K562 (cell line): ENCODE measurements around the gene CD8A. TPM values are rescaled to one million over a fixed set of nuclear protein-coding genes. Genes with fewer than 3 reads are reported as not detected.

Experiments
- ATAC-seq: fragments of 200-7000 bp; cut with Tn5 transposase; 3 replicates; pipeline ENCODE4 v1.9.1; 2020; ENCODE audit warnings: moderate library complexity
- BruUV-seq: library from RNA; stranded (reverse); fragments of 400-500 nt; replicated peaks from 2 replicates; lab custom pipeline; 2021; lab: Mats Ljungman, UMichigan
- CTCF ChIA-PET: fragments of 300-600 bp; formaldehyde crosslinking; extraction: SDS; loops from one replicate; lab custom pipeline; 2021; ENCODE audit warnings: low intra/inter-chr PET ratio; lab: Yijun Ruan, JAX
- POLR2A ChIA-PET: fragments of 300-600, 350-650 bp; sonication (Branson Sonifier 250); formaldehyde crosslinking; extraction: SDS; loops from one replicate; lab custom pipeline; 2021; ENCODE audit warnings: antibody characterized with exemption, inconsistent platforms; lab: Yijun Ruan, JAX
- DNase-seq, 4 experiments: peaks; one replicate each; pipeline versions ENCODE4 v3.0.0 to v3.0.0-alpha.2; 2011 to 2018; ENCODE audit warnings: low spot score in 3 of 4, mixed read lengths in 3 of 4; ENCODE audit errors: extremely low read depth in 1 of 4
- FAIRE-seq: peaks from 2 replicates; lab custom pipeline; 2011; peaks lifted over from hg19 to GRCh38; lab: Jason Lieb, UNC
- H2AFZ ChIP-seq: 2 replicates; pipeline ENCODE4 v1.6.0; 2011; ENCODE audit warnings: low read depth, low read length, control low read depth, inconsistent platforms
- H3K27ac ChIP-seq: fragments of 200-600 bp; 3 replicates; pipeline ENCODE4 v1.8.0; 2011; ENCODE audit warnings: low read depth, mild to moderate bottlenecking, control low read depth, inconsistent platforms, low read length, moderate library complexity, mixed read lengths; ENCODE audit errors: extremely low read depth
- H3K27me3 ChIP-seq, 2 experiments: fragments of 300-600 bp in 1 of 2; 2 replicates in 1 of 2; 3 replicates in 1 of 2; pipeline versions ENCODE4 v1.6.0 to v1.8.0; 2011; ENCODE audit warnings: inconsistent platforms in 2 of 2, low read length in 2 of 2, mild to moderate bottlenecking in 1 of 2, mixed read lengths in 1 of 2, moderate library complexity in 1 of 2; ENCODE audit not compliant: control insufficient read depth in 2 of 2, insufficient read depth in 2 of 2
- H3K36me3 ChIP-seq: fragments of 300-600 bp; 3 replicates; pipeline ENCODE4 v1.8.0; 2011; ENCODE audit warnings: mild to moderate bottlenecking, low read length, inconsistent platforms; ENCODE audit not compliant: control insufficient read depth, insufficient read depth
- H3K4me1 ChIP-seq, 2 experiments: fragments of 200-600 bp in 1 of 2; replicated peaks in 1 of 2; 2 replicates in 1 of 2; 3 replicates in 1 of 2; pipeline versions ENCODE4 v1.5.1 to v1.8.0; 2011; ENCODE audit warnings: inconsistent platforms in 2 of 2, low read length in 2 of 2, mild to moderate bottlenecking in 1 of 2, mixed read lengths in 1 of 2, moderate library complexity in 1 of 2; ENCODE audit not compliant: control insufficient read depth in 2 of 2, insufficient read depth in 2 of 2
- H3K4me2 ChIP-seq: 2 replicates; pipeline ENCODE4 v1.6.1; 2011; ENCODE audit warnings: low read length, control low read depth, inconsistent platforms, mixed read lengths; ENCODE audit not compliant: insufficient read depth
- H3K4me3 ChIP-seq: fragments of 200-600 bp; sonication (generic), shearing (Covaris generic); 2 replicates; pipeline ENCODE4 v1.5.1; 2016; ENCODE audit warnings: control low read depth, inconsistent platforms
- H3K79me2 ChIP-seq: fragments of 200-600 bp; 3 replicates; pipeline ENCODE4 v1.8.0; 2011; ENCODE audit warnings: low read length, inconsistent platforms; ENCODE audit not compliant: control insufficient read depth, insufficient read depth
- H3K9ac ChIP-seq, 2 experiments: 2 replicates each; pipeline versions ENCODE4 v1.6.0 to v1.6.1; 2011; ENCODE audit warnings: low read depth in 2 of 2, low read length in 2 of 2, control low read depth in 1 of 2, inconsistent platforms in 1 of 2, mild to moderate bottlenecking in 1 of 2, mixed read lengths in 1 of 2; ENCODE audit not compliant: insufficient read depth in 1 of 2
- H3K9me1 ChIP-seq: one replicate; pipeline ENCODE4 v1.6.0; 2011; ENCODE audit warnings: inconsistent platforms, mild to moderate bottlenecking, low read length, moderate library complexity; ENCODE audit not compliant: control insufficient read depth, insufficient read depth
- H3K9me3 ChIP-seq: replicated peaks from 2 replicates; pipeline ENCODE4 v1.5.1; 2011; ENCODE audit warnings: low read depth, low read length, inconsistent platforms; ENCODE audit not compliant: control insufficient read depth, insufficient read depth
- H4K20me1 ChIP-seq: replicated peaks from 2 replicates; pipeline ENCODE4 v1.6.1; 2011; ENCODE audit warnings: low read length, inconsistent platforms, mixed read lengths; ENCODE audit not compliant: control insufficient read depth, insufficient read depth
- NR3C1 ChIP-seq: sonication (generic); formaldehyde crosslinking; IDR thresholded peaks from 2 replicates; pipeline ENCODE4 v1.8.1; 2022; ENCODE audit warnings: missing genetic modification reagents
- SRSF7 ChIP-seq: fragments of 200-400 bp; formaldehyde crosslinking; optimal IDR thresholded peaks from 2 replicates; pipeline ENCODE3; 2017; ENCODE audit warnings: mild to moderate bottlenecking, low read depth, low read length
- STAT5A ChIP-seq: IDR thresholded peaks from 2 replicates; pipeline ENCODE4 v1.6.1; 2012; ENCODE audit warnings: low read length, inconsistent platforms, borderline replicate concordance
- ZFP30 ChIP-seq: fragments of 250-450 bp; sonication (Bioruptor Pico); IDR thresholded peaks from 2 replicates; pipeline ENCODE4 v1.8.0; 2022; ENCODE audit warnings: moderate library complexity, mild to moderate bottlenecking, inconsistent platforms, borderline replicate concordance
- ZNF445 ChIP-seq: fragments of 250-450 bp; sonication (Bioruptor Pico); IDR thresholded peaks from 2 replicates; pipeline ENCODE4 v1.4.0; 2020; ENCODE audit warnings: low read depth, mild to moderate bottlenecking, moderate library complexity
- ZNF79 ChIP-seq: fragments of 250-450 bp; sonication (Bioruptor Pico); IDR thresholded peaks from 2 replicates; pipeline ENCODE4 v1.4.0; 2020; ENCODE audit warnings: low read depth, mild to moderate bottlenecking, moderate library complexity
- WGBS: fragments of 100-300 bp; shearing (Covaris generic); methylation state at CpG from one replicate; pipeline ENCODE4 v1.1.6; 2016; ENCODE audit warnings: low coverage, mixed read lengths; ENCODE audit not compliant: insufficient coverage; ENCODE audit errors: missing lambda C conversion rate; 5-methylcytosine and 5-hydroxymethylcytosine counted together
- in situ Hi-C: fragments of 300-500 bp; cut with MboI; formaldehyde crosslinking; loops from 4 replicates; pipeline ENCODE4 v1.15.0; 2018; ENCODE audit warnings: inconsistent platforms, mixed read lengths
- intact Hi-C: fragments of 100-400 bp; cut with micrococcal nuclease; formaldehyde crosslinking; loops from 2 replicates; pipeline ENCODE4 v1.14.2; 2022
- polyA plus RNA-seq, 8 experiments: library from polyadenylated mRNA; depleted of rRNA in 4 of 8; stranded (reverse) in 5 of 8; unstranded in 3 of 8; fragments of >200 nt; fragmentation: Nextera tagmentation in 2 of 8; fragmentation: Illumina TruSeq in 1 of 8; extraction: Ambion mirVana in 2 of 8; extraction: Trizol in 1 of 8; gene quantifications; 2 replicates each; pipeline versions ENCODE4 v1.2.1 to v1.2.3, GENCODE V29; 2011 to 2014; ENCODE audit warnings: inconsistent platforms in 1 of 8, missing spikeins in 1 of 8
- total RNA-seq, 7 experiments: library from RNA; depleted of rRNA in 6 of 7; stranded (reverse); fragments of >200 nt in 6 of 7; fragmentation: Illumina TruSeq in 2 of 7; extraction: Trizol in 2 of 7; gene quantifications; 2 replicates each; pipeline versions ENCODE4 v1.2.1 to v1.2.3, GENCODE V29; 2011 to 2021; ENCODE audit warnings: low replicate concordance in 1 of 7
- TF ChIP-seq, protein P1 (sequence below): IDR thresholded peaks from 2 replicates; pipeline ENCODE4 v1.6.1; 2011; ENCODE audit warnings: borderline replicate concordance, low read depth, mild to moderate bottlenecking, moderate library complexity, low read length; ENCODE audit not compliant: insufficient read depth, poor library complexity, severe bottlenecking

Gene CD8A
- total and polyA plus RNA-seq, 9 of the 15 experiments (the other 6 are each of a cell fraction or from before 2014, with no cell fraction given) = 0.07 TPM; not detected in 8

DNA sequence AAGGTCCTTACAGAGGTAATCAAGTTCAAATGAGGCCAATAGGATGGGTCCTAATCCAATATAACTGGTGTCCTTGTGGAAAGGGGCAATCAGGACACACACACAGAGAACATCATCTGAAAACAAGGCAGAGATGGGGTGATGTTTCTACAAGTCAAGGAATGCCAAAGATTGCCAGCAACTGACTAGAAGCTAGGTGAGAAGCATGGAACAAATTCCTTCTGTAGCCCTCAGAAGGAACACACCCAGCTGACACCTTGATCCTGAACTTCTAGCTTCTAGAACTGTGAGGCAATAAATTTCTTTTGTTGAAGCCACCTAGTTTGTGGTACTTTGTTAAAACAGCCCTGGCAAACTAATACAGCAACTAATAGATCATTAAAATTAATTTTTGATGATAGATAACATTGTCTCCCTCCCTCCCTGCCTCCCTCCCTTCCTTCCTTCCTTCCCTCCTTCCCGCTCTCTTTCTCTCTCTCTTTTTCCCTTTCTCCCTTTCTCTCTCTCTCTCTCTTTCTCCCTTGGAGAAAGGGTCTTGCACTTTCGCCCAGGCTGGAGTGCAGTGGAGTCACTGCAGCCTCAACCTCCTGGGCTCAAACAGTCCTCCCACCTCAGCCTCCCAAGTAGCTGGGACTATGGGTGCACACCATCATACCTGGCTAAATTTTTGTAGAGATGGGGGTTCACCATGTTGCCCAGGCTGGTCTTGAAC lies 10.3 kb upstream of the CD8A start:
- no peaks in the 10 kb centered on the region for H3K79me2 ChIP-seq
- no peak overlapping the region for H3K9ac ChIP-seq
- WGBS = 0% methylated on average over 2 of the region's 2 CpGs
- BruUV-seq = no TSS peak
- no peak for TF ChIP-seq STAT5A
- no peak for TF ChIP-seq ZFP30 (CRISPR knock-in tag)
- TF ChIP-seq, protein P1, sequence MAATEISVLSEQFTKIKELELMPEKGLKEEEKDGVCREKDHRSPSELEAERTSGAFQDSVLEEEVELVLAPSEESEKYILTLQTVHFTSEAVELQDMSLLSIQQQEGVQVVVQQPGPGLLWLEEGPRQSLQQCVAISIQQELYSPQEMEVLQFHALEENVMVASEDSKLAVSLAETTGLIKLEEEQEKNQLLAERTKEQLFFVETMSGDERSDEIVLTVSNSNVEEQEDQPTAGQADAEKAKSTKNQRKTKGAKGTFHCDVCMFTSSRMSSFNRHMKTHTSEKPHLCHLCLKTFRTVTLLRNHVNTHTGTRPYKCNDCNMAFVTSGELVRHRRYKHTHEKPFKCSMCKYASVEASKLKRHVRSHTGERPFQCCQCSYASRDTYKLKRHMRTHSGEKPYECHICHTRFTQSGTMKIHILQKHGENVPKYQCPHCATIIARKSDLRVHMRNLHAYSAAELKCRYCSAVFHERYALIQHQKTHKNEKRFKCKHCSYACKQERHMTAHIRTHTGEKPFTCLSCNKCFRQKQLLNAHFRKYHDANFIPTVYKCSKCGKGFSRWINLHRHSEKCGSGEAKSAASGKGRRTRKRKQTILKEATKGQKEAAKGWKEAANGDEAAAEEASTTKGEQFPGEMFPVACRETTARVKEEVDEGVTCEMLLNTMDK = no peak
- no peak for TF ChIP-seq ZNF445 (CRISPR knock-in tag)
- no peak for TF ChIP-seq ZNF79 (CRISPR knock-in tag)
- no peak for TF ChIP-seq SRSF7
- TF ChIP-seq NR3C1 = no peak
- H3K4me1 ChIP-seq = no peaks in the 10 kb centered on the region
- H3K4me2 ChIP-seq = no peak overlapping the region
- peaks cover 3 to 7% of the 10 kb centered on the region in 2 experiments; a peak in 2 of 5 replicates for H3K27me3 ChIP-seq
- no peaks in the 10 kb centered on the region for H3K36me3 ChIP-seq
- H2AFZ ChIP-seq = no peak overlapping the region
- no peaks in the 10 kb centered on the region; the same call in 1 of the 2 replicates for H3K9me3 ChIP-seq
- H3K9me1 ChIP-seq = no peaks in the 10 kb centered on the region
- ATAC-seq (no peak), DNase-seq (no peak), FAIRE-seq (no peak)
- CTCF ChIA-PET = no interaction called here
- no peaks in the 10 kb centered on the region for H4K20me1 ChIP-seq
- intact Hi-C loops (no loop called here), in situ Hi-C loops (no loop called here)
- no peak overlapping the region for H3K4me3 ChIP-seq
- no peak overlapping the region for H3K27ac ChIP-seq
- POLR2A ChIA-PET = interaction anchor here (1.5 kb wide), 1 partner anchor 9 kb away, joined by 5 read pairs; no protein-coding TSS in a partner anchor
